Measurements from ENCODE around the gene MOAP1.

The MOAP1 gene

GRCh38 chr14:93146119-93146518 lies 38.6 kb downstream of the MOAP1 start:
- DNase-seq, result no peak

GRCh38 chr14:93142854-93143652 lies 41.6 kb downstream of the MOAP1 start:
- DNase-seq, result no peak

DNA sequence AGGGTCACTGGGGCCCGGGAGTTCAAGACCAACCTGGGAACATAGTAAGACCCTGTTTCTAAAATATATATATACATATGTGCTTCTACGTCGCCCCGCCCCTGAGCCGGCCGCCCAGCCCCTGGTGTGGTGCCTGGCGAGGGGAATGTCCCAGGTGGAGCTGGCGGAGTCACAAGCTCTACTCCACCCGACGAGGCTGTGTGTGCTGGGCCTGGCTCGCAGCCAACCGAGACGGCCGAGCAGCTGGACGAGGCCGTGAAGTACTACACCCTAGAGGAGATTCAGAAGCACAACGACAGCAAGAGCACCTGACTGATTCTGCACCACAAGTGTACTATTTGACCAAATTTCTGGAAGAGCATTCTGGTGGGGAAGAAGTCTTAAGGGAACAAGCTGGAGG lies 46.8 kb downstream of the MOAP1 start:
- no peak for DNase-seq

DNA sequence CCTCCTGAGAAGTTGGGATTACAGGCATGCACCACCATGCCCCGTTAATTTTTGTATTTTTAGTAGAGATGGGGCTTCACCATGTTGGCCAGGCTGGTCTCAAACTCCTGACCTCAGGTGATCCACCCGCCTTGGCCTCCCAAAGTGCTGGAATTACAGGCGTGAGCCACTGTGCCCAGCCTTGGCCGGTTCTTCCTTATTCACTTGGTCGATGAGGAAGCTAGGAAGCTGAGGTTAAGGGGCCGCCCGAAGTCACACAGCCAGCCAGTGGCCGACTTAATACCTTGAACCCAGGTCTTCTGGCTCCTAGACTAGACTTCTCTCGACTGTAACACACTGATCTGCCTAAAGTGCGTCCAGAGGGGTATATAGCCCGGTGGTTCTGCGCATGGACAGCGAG lies 48.2 kb downstream of the MOAP1 start:
- peak in 3 of 4 experiments; percentile 38 to 67 (median 65) for DNase-seq

DNA sequence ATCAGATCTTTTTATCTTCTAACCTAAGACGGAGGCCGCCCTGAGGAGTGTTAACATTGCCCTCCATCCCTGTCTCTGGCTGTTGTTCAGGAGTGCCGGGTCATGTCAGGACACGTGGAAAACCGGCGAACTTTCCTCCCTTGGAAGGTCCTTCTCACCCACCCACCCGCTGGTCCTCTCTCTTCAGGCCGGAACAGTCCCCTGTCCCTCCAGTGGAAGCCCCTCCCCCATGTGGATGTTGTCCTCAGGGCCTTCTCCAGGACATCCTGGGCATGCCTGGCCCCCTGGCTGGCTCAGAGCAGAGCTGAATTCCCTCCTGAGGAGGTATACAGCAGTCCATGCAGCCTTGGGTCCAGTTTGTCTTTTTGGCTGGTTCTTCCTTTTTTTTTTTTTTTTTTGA lies 48.7 kb downstream of the MOAP1 start:
- no peak for DNase-seq

DNA sequence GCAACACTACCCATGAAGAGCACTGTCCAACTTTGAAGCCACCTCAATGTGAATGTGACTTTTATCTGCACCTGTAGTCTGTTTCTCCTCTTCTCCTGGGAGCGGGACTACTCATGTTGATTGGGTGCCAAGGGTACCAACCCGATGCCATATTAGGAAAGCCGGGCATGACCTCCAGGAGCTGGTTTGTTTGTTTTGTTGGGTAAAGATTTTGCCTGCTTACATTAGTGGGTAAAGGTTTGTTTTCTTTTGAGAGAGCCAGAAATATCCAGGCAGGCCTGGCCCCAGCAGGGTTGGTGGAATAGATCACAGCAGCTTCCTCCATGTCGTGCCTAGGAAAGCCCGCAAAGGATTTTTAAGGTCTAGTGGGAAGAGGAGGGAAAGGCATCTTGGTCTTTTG lies 49.3 kb downstream of the MOAP1 start:
- no peak for DNase-seq

DNA sequence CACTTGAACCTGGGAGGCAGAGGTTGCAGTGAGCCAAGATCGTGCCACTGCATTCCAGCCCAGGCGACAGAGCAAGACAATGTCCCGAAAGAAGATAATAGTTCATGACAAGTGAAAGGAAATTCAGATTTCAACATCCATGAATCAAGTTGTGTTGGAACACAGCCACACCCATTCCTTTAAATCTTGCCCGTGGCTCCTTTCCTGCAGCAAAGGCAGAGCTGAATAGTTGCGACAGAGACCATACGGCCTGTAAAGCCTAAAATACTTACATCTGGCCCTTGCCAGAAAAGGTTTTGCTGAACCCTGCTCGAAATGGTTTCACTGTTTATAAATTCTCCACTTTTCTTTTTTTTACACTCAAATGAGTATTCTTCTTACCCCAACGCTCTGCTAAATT lies 51.2 kb downstream of the MOAP1 start:
- peak; percentile 46 to 74 (median 69) for DNase-seq

DNA sequence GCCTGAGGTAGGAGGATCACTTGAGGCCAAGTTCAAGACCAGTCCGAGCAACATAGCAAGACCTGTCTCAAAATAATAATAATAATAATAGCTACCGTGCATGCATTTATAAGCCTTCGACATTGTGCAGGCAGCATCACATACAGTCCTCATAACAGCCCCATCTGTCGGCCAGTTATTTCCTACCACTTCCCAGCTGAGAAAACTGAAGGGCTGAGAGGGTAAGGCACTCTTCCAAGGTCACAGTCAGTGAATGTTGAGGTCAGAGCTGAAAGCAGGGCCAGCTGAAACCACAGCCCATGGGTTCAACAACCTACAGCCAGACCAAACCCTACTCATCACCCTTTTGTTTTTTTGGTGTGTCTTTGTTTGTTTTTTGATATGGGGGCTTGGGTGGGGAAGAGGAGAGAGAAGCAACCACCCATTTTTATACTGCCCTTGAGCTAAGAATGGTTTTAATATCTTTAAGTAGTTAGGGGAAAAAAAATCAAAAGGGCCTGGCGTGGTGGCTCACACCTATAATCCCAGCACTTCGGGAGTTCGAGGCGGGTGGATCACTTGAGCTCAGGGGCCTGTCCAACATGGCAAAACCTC lies 52.1 kb downstream of the MOAP1 start:
- DNase-seq, result peak; percentile 66 to 78 (median 71)
